ENCODE results near the gene MGLL. TPM values are rescaled to one million over a fixed set of nuclear protein-coding genes. Genes with fewer than 3 reads are reported as not detected.

MGLL gene
- total RNA-seq, 2 experiments from 2014 or later: 0.28 to 0.29 TPM

DNA sequence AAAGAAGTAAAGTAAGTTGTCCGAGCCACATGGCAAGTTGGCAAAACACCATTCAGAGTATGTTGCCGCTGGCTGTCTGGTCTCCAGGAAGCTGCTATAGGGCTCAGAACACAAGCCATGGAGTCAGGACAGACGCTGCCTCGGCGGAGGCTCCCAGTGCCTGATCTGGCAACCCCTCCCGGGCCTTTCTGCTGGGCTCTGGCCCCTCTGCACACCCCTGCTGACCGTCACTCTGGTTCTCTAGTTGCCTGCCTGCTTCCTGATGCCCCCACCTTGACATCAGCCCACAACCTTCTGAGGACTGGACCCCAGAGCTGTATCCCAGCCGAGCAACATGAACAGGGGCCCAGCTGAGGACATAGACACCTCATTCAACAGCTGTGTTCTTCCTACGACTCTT is 39.1 kb downstream of the MGLL start:
- Mint-ChIP-seq H3K27me3 (peaks cover 6% of the 10 kb centered on the region), H3K27ac (no peak overlapping the region), H3K36me3 (no peaks in the 10 kb centered on the region), H3K9me3 (no peaks in the 10 kb centered on the region), H3K4me1 (peaks cover 3% of the 10 kb centered on the region), H3K4me3 (no peak overlapping the region)
- no peak for DNase-seq

DNA sequence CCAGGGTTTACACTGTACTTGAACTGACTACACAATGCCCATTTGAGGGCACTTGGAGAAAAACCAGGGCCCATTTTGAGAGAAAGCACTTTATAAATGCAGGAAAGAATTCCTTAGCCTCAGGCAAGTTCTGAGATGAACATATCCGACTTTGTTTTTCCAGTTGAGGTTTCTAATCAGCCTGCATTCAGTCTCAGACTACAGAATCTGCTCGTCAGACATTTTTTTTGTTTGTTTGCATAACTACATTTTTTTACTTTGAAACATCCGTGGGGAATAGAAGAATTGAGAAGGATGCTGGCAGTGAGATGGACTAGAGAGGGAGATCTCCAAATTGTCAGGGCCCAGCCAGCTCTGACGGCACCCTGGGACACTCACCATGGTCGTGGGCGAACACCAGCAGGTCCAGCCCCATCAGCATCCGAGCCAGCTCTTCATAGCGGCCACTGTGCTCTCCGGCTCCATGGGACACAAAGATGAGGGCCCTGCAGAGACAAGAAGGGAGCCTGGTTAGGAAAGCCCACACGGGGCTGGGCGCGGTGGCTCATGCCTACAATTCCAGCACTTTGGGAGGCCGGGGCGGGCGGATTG is 40.8 kb downstream of the MGLL start:
- Mint-ChIP-seq H3K27ac (no peak overlapping the region), H3K4me3 (no peak overlapping the region), H3K27me3 (peaks cover 6% of the 10 kb centered on the region), H3K9me3 (peaks cover 5% of the 10 kb centered on the region), H3K36me3 (peaks cover 3% of the 10 kb centered on the region), H3K4me1 (peaks cover 3% of the 10 kb centered on the region)
- no peak for DNase-seq

DNA sequence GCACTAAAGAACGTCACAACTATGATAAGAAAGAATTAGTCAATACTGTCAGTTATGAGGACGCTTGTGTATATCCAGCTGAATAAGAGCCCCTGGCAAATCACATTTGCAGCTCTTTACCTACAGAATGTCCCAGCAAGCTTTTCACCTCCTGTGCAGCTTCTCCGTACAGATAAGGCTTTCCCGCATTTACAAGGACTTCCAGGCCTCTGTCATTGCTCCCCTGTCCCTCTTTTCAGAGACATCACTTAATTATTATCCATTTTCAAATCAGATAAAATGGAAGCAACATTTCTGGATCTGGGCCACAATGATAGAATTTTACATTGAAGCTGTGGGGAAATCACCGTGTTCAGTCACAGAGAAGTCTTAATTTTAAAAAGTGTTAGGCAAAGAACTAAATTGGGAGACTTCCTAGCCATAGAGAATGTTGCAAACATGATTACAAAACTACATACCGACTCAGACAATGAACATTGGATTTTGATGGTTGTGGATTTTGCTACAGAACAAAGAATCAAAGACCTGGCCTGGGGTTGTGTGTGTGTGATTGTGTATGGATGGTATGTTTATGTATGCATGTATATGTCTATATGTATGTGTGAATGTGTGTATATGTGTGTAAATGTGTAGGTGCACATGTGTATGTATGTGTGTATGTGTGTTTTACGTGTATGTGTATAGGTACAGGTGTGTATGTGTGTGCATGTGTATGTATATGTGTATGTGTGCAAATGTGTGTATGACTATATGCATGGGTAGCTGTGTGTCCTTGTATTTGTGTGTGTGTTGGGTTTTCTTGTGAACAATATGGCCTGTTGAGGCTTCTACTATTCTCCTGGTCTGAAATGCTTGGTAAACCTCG is 41.5 kb downstream of the MGLL start:
- peaks cover 3% of the 10 kb centered on the region for H3K36me3 Mint-ChIP-seq
- no peak for DNase-seq
- H3K4me3 Mint-ChIP-seq: no peak overlapping the region
- H3K27me3 Mint-ChIP-seq: peaks cover 6% of the 10 kb centered on the region
- peaks cover 5% of the 10 kb centered on the region for H3K4me1 Mint-ChIP-seq
- H3K27ac Mint-ChIP-seq: no peak overlapping the region
- peaks cover 5% of the 10 kb centered on the region for H3K9me3 Mint-ChIP-seq

DNA sequence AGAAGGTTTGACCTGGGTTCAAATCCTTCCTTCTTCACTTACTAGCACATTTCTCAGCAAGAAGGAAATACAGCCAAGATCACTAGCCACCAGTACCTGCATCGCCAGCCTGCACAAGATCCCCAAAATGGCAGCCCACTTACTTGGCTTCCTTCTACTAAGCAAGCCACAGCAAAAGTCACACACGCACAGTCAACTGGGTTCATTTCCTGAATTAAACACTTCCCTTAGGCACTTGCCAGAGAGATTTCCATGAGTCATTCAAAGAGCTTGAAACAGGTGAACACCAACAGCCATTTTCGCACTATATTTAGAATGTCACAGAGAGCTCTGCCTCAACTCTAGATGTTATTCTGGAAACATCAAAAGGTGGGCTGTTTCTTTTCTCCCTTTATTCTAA is 42.6 kb downstream of the MGLL start:
- Mint-ChIP-seq H3K27me3 (no peaks in the 10 kb centered on the region), H3K9me3 (peaks cover 5% of the 10 kb centered on the region), H3K27ac (peak overlapping the region; percentile 14), H3K4me1 (peaks cover 10% of the 10 kb centered on the region), H3K36me3 (peaks cover 3% of the 10 kb centered on the region), H3K4me3 (no peak overlapping the region)
- no peak for DNase-seq

DNA sequence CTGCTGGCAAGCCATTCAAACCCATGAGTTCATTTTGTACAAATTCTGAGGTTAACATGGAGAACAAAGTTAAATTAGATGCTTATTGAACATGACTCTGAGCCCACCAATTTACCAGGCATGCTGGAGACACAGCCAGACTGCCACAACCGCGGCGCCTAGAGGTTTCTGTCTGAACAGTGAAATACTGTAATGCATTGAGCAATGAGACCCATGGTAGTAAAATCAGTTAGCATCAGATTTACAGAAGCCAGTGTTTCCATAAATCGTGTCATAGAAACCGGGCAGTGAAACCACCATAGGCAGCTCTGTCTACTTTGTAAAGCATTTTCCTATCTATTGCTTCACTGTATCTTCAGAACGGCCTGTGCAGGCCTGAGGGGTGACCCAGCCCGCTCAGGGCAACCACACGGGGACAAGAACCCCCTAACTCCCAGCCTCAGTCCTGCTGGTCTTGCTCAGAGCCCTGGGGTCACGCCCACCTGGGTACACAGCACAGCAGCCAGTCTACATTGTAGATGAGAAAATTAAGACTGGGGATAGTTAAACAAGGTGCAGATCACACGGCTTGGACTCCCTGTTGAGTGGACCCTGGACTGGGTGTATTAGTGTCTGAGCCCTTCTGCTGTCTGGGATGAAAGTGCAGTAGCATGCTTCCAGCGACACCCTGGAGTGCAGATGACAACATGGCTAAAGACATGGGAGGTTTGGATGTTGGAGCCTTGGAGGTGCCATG is 44.2 kb downstream of the MGLL start:
- no peak overlapping the region for H3K27ac Mint-ChIP-seq
- H3K4me3 Mint-ChIP-seq: no peak overlapping the region
- H3K4me1 Mint-ChIP-seq: peaks cover 10% of the 10 kb centered on the region
- no peak for DNase-seq
- H3K9me3 Mint-ChIP-seq: peaks cover 5% of the 10 kb centered on the region
- no peaks in the 10 kb centered on the region for H3K27me3 Mint-ChIP-seq
- peaks cover 3% of the 10 kb centered on the region for H3K36me3 Mint-ChIP-seq

DNA sequence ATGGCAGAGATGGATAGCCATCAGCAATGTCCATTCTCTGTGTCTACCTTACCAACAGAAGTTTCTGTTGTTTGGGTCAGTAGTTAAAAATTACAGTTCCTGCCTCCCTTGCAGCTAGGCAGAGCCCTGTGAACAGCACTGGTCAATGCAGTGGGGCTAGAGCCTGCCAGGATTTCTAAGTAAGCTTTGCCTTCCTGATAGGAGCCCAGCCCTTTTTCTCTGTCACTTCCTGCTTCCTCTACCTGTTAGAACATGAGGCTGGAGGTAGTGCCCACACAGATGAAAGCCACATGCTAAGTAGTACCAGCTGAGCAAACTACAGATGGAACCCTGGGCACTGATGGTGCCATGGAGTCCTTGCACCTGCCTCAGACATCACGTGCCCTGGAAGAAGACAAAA is 45.0 kb downstream of the MGLL start:
- Mint-ChIP-seq H3K27ac (no peak overlapping the region), H3K4me1 (peaks cover 10% of the 10 kb centered on the region), H3K9me3 (peaks cover 5% of the 10 kb centered on the region), H3K36me3 (peaks cover 3% of the 10 kb centered on the region), H3K4me3 (no peak overlapping the region), H3K27me3 (no peaks in the 10 kb centered on the region)
- DNase-seq: no peak

DNA sequence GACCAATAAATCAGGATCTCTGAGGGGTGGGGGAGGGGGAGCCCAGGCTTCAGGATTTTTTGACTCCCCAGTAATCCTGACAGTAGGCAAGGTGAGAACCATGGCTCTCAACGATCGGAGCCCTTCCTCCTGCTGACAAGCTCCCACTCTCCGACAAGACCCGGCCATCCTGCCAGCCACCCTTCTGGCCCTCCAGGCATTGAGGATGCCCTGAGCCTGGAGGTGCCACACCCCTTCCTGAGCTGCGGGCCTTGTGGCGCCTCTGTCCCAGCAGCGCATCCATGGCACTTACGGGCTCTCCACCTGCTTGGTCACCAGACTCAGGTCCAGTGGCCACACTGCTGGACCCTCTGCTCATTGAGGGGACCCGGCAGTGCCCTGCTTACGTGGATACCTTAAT is 46.0 kb downstream of the MGLL start:
- Mint-ChIP-seq H3K9me3 (peaks cover 5% of the 10 kb centered on the region), H3K4me3 (no peak overlapping the region), H3K27me3 (no peaks in the 10 kb centered on the region), H3K4me1 (peaks cover 10% of the 10 kb centered on the region), H3K27ac (no peak overlapping the region), H3K36me3 (peaks cover 3% of the 10 kb centered on the region)
- DNase-seq: no peak

DNA sequence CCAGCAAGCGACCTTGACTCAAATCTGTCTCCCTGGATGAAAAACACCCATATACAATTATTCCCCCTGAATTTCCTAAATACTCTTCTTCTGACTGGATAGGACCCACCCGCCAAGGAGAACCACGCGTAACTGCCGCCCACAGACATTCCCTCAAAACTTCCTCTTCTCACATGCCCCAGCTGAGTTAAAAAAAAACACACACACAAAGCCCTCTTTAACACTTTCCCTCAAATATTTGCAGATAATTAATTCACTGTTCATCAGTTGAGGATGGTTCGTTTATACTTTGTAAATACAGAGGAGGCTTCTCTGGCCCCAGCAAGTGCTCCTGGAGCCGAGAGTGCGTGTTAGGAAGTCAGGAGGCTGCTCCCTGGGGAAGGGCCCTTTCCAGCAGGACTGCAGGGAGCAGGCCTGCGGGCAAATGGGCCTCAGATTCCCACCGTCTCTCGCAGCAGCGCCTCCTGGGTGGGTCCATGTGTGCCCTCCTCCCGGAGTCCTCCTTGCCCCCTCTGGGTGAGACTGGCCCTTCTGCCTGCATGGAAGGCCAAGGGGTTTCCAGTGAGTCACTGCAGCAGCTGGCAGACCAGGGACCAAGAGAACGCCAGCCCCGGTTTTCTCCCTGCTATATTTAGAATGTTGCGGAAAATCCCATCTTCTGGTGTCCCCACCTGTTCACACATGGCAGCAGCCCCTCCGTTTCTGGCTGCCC is 46.8 kb downstream of the MGLL start:
- no peak for DNase-seq
- H3K27me3 Mint-ChIP-seq: no peaks in the 10 kb centered on the region
- H3K36me3 Mint-ChIP-seq: peaks cover 3% of the 10 kb centered on the region
- peaks cover 5% of the 10 kb centered on the region for H3K9me3 Mint-ChIP-seq
- H3K4me3 Mint-ChIP-seq: no peak overlapping the region
- H3K27ac Mint-ChIP-seq: no peak overlapping the region
- peaks cover 10% of the 10 kb centered on the region for H3K4me1 Mint-ChIP-seq

DNA sequence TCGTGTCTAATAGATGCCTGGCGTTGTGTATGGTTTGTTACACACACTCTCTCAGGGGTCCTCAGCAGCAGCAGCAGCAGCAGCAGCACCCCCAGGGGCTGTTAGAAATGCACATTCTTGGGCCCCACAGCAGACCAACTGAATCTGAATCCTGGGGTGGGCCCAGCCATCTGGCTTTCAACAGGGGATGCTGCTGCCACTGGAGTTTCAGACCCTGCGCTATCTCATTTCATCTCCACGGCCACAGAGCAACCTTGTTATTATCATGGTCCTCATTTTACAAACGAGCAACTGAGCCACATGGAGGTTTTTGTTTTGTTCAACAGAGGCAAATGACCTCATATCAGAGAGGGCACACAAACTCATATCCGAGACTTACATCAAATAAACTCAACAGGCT is 47.7 kb downstream of the MGLL start:
- no peak overlapping the region for H3K27ac Mint-ChIP-seq
- no peak for DNase-seq
- H3K27me3 Mint-ChIP-seq: no peaks in the 10 kb centered on the region
- H3K4me1 Mint-ChIP-seq: peaks cover 8% of the 10 kb centered on the region
- H3K4me3 Mint-ChIP-seq: no peak overlapping the region
- H3K36me3 Mint-ChIP-seq: peaks cover 3% of the 10 kb centered on the region
- peaks cover 5% of the 10 kb centered on the region for H3K9me3 Mint-ChIP-seq

DNA sequence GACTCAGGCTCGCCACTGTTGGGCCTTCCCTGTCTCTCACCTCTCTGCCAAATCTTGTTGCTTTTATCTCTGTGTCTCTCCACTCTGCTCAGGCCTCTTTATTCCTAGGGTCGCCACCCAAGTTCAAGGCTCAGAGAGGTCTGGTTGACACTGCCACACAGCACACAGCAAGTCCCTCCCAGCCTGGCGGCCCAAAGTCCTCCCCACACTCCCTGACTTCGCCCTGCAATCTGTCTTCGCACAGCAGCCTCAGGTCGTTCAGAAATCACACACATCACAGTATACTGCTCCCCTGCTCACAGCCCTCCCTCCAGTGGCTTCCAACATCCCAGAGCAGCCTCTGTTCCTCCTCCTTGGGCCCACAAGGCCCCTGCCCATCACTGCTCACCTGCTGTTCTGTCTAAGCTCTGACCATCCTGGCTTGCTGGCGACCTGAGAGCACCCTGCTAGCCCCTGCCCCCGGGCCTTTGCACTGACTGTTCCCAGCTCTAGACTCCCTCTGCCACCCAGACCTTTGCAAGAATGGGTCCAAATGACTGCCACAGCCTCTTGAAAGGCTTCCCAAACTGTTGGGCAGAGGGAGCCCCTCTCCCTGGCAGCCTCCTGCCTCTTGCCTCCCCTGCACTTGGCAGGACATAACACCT is 48.4 kb downstream of the MGLL start:
- Mint-ChIP-seq H3K27ac (no peak overlapping the region), H3K4me1 (peaks cover 7% of the 10 kb centered on the region), H3K36me3 (peaks cover 3% of the 10 kb centered on the region), H3K27me3 (no peaks in the 10 kb centered on the region), H3K9me3 (peaks cover 5% of the 10 kb centered on the region), H3K4me3 (no peak overlapping the region)
- DNase-seq: no peak

DNA sequence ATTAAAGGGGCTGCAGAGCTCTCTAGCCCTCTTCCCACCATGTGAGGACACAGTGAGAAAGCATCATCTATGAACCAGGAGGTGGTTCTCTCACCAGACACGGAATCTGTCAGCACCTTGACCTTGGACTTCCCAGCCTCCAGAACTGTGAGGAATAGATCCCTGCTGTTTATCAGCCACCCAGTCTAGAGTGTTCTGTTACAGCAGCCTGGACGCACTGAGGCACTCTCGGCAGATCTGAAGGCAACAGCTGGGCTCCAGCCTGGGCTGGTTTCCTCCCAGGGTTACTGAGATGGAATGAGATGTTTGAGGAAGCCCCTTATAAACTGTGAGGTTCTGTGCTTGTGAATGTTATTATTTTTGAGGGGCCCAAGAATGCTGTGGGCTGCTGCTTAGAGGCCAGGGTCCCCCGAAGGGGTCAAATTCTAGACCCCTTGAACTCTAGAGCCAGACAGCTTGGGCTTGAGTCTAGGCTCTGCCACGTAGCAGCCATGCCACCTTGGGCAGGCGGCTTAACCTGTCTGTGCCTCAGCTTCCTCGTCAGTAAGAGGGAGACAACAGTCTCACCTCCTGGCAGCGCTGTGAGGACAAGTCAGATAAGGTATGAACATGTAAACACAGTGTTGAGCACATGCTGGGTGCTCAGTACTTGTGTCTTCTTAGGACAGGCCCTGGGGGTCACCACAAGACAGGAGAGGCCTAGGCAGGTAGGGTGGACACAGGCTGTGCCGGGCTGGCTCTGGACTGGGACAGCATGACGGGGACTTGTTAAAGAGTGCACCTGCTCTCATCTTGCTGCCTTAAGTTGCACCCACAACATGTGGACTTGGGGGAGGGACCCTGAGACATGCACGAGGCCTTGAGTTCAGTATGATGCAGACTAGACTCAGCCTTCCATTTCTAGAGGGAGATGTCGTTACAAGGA is 49.2 kb downstream of the MGLL start:
- Mint-ChIP-seq H3K4me1 (peaks cover 7% of the 10 kb centered on the region), H3K9me3 (peaks cover 9% of the 10 kb centered on the region), H3K27me3 (no peaks in the 10 kb centered on the region), H3K4me3 (no peak overlapping the region), H3K36me3 (peaks cover 4% of the 10 kb centered on the region), H3K27ac (no peak overlapping the region)
- DNase-seq: no peak

DNA sequence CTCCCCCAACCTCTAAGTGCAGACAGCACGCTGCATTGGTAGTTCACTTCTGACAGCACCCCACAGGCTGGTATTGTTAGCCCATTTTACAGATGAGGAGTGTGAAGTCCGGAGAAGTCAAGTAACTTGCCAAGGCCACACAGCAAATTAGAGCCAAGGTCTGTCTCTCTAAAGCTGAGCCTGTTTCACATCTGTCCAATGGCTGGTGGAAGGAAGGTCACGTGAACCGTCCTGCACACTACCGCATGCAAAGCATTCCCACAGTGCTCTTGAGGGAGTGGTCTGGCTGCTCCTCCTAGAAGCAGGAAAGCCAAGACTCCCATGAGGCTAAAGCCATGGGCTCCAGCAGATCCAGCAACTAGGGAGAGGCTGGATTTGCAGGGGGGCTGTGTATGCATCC is 50.0 kb downstream of the MGLL start:
- Mint-ChIP-seq H3K27ac (no peak overlapping the region), H3K9me3 (peaks cover 12% of the 10 kb centered on the region), H3K4me1 (peaks cover 7% of the 10 kb centered on the region), H3K27me3 (no peaks in the 10 kb centered on the region), H3K4me3 (no peak overlapping the region), H3K36me3 (peaks cover 4% of the 10 kb centered on the region)
- no peak for DNase-seq

DNA sequence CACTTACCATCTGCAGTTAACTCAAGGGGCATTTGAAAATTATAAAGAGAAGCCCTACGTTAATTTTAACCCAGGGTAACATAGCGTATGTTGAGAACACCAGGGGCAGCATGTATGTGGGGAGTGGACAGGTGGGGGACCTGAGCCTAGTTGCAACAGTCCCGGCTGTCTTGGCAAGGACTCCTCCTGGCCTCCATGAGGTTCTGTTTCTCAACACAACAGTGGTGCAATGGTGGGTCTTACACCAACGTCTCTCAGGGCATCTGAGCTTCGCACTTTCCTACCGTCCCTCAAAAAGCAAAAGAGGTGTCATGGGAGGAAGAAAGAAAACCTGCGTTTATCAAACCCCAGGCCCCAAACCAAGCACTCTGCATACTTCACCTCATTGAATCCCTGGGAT is 50.6 kb downstream of the MGLL start:
- Mint-ChIP-seq H3K27me3 (no peaks in the 10 kb centered on the region), H3K27ac (no peak overlapping the region), H3K4me3 (no peak overlapping the region), H3K9me3 (peaks cover 9% of the 10 kb centered on the region), H3K36me3 (peaks cover 1% of the 10 kb centered on the region), H3K4me1 (peaks cover 7% of the 10 kb centered on the region)
- DNase-seq: no peak
